ENCODE measurements around the gene JARID2.
"Not testable (repeated sequence)": the region's sequence is repeated elsewhere in the genome, so short reads cannot be mapped to it uniquely, and the experiment has no call there.

JARID2 gene

GRCh38 chr6:15265787-15266186 is 19.9 kb downstream of the JARID2 start:
- DNase-seq: no peak

DNA sequence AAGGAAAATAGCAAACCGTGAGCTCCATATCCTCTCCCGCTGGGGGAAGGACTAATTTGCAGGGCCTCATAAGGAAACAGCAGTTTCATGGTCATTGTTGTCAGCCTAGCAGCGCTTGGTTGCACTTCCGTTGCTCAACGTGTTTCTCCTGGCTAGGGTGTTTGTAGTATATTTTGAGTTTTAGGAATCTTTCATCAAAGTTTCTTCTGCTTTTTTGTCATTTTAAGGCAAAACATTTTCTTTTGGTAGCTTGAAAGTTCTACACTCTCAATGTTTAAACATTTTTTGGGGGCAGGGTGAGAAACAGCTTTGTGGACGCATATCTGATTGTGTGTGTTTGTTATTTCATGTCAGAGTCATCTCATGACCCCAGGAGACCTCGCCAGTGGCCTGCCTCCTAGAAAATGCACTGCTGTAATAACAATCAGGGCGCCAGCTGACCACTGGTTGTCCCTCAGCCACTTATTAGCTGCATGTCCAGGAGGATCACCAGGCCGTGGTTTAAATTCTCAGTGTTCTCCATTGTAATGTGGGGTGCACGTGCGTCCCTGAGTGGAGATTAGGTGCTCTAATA is 20.6 kb downstream of the JARID2 start:
- DNase-seq: no peak

DNA sequence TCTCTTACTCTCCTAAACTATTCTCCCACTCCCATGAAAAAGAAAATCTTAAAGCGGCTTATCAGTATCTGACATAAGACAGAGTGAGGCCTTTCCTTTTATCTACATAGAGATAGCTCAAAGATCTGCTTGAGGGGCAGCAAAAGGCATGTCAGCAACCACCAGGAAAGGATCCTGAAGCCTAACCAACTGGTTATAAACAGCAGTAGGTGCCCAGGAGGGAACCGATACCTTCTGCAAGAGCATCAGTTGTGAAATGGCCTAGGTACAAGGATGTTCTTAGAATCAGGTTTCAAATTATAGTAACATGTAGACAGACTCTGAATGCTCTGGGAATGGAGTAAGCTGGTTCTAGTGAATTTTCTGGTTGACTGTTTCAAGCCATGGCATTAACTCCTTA is 21.4 kb downstream of the JARID2 start:
- no peak for DNase-seq

DNA sequence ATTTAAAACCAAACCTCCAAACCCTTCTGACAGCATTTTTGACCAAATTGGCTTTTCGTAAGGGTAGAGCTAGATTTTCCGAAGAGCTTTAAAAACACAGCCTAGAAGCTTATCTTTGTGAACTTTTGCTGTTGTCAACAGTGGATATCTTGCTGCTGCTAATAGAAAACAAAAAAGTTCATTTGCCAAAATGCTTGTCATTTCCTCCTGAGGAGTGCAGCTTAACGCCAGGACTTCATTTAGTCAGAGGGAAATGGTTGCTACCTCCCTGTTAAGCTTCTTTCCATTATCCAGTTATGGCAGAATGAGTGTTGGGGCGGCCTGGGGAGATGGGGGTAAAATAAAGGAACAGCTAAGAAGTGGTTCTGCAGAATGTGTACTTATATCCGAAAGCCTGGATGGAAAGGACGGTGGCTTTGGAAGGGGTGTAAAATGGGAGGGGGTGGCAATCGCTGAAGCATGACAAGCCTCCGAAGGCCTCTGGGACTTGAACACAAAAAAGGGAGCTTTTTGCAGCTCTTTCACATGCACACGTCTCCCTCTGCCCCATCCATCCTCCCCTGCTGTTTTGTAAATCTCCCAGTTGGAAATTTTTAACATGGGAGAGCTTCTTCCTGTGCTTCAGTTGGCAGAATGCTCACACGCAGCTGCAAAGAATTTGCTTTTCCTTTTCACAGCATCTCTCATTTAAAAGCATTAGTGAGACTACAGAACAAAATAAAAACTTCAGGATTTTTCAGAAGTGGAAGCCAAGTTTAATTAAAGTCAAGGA is 22.5 kb downstream of the JARID2 start:
- DNase-seq: no peak

DNA sequence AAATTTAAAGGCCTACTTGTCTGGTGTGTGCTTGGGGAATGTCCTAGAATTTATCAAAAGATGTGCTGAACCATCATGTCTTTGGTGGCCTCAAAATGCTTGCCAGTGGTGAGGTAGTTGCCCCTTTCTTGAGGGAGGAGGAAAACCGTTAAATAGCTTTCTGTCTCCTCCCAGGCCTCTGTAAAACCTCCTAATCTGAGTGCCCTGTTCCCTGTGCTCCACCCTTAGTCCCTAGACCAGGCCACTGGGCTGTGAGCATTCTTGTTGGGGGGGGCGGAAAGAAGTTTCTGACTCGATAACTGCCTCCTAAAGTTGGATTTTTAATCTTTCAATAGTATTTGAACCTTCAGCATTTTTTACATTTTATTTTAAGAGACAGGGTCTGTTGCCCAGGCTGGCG is 23.1 kb downstream of the JARID2 start:
- DNase-seq: no peak

DNA sequence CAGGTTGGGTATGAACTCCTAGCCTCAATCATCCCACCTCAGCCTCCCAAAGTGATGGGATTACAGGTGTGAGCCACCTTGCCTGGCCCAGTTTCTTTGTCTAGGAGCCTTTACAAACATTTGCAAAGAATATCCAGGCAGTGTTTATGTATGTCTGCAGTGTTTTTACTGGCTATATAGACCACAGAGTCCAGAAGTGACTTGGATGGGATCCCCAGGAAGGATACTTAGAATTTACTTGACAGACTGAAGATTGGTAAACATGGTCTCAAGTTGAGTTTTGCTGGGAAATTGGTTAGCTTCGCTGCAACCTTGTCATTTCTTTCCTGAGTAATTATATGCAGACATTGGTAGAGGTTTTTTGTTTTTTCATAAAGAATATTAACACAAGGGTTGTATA is 23.8 kb downstream of the JARID2 start:
- no peak for DNase-seq

DNA sequence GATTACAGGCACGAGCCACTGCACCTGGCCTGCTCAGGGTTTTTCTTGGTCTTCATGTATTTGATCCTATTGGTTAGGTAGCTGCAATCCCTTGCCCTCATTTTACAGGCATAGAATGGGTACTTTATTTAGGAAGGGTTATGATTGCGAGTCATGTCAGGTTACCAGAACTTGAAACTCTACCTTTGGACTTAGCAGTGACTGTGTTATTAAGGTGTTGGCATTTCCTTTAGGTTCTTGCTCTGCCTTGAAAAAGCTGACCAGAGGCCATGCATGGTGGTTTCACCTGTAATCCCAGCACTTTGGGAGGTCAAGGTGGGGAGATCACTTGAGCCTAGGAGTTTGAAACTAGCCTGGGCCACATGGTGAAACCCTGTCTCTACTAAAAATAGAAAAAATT is 24.5 kb downstream of the JARID2 start:
- DNase-seq: no peak

GRCh38 chr6:15272562-15272961 is 26.7 kb downstream of the JARID2 start:
- DNase-seq: no peak

- no peak for DNase-seq
Measured at GRCh38 chr6:15274692-15275387, 29.0 kb downstream of the JARID2 start.

DNA sequence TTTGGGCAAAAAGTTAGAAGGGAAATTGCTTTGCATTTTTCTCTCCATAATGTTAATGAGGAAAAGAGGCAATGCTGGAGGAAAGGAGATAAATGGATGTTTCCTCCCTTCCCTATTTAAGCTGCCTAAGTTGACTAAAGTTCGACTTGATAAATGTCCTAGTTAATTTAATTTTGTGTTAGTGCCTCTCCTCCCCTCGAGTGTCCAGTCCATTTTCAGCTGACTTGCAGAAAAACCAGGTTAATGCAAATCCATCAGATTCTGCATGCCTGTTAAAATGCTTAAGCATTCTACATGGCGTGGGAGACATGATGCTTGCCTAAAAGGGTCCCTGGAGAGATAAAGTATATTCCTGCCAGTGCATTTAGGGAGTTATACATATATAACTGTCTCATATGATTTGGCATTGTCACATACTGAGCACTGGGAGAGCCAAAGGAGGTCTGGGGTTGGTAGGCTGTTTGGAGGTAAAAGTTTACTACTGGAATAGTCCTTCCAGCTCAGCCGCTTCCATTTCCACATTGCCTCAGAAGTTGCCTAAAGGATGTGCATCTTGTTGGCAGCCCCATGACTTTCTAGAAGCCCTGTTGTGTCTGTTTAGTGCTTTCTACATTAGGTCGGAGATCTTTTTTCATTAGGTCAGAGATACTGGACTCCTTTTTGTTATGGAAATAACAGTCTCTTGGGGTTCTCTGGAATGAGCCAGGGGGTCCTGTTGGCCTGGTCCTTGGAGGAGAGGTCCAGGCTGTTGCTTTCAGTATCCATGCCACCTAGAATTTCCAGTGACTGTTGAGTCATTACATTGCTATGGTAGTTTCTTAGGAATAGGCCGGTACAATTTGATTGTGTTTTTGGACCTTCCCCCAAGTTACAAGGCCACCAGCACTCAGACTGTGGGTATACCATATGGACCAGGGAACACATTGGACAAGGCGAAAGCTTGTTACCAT is 30.4 kb downstream of the JARID2 start:
- no peak for DNase-seq

DNA sequence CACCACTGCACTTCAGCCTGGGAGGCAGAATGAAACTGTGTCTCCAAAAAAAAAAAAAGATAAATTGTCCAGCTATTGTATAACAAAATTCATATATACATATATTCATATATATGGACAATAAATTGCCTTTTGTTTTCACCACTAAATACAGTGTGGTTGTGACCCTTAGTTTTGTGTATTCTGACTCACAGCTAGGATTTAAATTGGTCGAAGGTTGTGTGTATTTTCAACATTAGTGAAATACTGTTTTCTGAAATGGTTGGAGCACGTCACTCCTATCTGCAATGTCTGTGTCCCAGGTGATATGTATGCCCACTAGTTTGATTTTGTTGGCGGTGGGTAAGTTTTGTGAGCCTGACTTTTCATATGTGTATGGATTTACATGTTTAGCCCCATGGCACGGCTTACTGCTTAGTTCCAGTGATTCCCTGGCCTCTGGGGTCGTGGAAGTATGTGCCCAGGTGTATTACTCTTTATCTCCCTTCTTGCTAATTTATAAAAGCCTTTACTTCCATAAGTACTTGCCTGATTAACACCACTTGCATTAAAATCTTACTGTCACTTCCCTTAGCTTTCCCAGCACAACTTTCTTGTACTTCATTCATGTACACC is 33.3 kb downstream of the JARID2 start:
- DNase-seq: no peak

DNA sequence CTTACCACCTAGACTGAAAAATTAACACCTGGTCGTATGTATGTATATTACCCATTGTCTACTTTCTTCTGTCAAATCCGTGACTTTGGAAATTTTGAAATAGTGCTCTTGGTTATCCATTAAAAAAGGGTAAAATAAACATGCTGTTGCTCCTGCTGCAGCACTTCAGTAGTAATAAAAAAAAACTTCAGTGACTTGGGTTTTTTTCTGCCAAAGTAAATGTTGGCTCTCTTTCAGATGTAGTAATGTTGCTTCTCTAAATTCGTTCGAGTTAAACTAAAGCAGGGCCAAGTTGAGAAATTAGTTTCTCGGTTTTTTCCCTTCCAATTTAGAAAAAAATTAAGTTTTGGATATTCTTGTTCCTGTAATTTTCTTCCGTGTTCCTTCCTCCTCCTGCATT is 34.2 kb downstream of the JARID2 start:
- no peak for DNase-seq

DNA sequence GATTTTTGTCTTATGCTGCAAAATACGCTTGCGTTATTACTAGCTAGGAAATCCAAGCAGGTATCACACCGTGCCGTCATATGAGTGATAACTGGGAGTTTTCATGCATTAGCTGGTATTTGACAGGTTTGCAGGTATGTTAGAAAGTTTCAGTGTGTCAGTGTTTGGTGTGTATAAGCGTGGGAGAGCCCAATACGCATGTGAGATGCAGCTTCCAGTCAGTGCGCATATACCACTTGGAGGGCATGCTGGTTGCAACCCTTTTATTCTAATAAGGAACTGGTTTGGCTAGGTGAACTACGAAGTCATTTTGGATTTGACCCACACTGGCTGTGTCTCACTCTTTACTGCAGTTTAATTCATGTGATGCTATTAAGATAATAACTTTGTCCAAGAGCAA is 35.1 kb downstream of the JARID2 start:
- no peak for DNase-seq

- DNase-seq: no peak
Measured at GRCh38 chr6:15282334-15282733, 36.5 kb downstream of the JARID2 start.

DNA sequence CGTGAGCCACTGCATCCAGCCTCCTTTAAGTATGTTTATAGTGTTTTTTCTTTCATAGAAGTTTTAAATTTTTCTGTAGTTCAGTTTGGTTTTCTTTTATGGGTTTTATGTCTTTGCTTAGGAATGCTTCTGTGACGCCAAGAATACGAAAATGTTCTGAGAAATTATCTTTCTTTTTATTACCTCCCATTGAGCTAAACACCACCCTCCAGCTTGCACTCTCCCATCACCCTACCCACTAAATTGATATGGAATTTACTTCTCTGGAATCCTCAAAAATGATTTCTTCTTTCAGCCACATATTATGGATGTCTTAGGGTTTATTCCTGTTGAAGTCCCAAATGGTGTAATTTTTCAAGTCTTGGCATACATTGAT is 38.1 kb downstream of the JARID2 start:
- no peak for DNase-seq

DNA sequence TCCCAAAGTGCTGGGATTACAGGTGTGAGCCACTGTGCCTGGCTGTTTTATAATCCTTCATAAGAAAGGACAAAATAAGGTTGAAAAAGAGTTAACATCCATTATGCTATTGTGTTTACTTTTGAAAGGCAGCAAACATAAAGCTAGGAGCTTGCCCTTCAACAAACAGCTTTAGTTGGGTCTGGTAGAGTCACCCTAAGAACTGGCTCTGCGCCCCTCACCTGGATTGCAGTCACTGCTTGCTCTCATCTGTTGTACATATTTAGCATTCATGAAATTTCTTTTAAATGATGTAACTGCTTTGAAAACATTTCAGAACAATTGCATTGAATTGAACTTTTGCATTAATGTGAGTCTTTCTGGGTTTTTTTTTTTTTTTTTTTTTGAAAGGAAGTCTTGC is 38.9 kb downstream of the JARID2 start:
- no peak for DNase-seq

DNA sequence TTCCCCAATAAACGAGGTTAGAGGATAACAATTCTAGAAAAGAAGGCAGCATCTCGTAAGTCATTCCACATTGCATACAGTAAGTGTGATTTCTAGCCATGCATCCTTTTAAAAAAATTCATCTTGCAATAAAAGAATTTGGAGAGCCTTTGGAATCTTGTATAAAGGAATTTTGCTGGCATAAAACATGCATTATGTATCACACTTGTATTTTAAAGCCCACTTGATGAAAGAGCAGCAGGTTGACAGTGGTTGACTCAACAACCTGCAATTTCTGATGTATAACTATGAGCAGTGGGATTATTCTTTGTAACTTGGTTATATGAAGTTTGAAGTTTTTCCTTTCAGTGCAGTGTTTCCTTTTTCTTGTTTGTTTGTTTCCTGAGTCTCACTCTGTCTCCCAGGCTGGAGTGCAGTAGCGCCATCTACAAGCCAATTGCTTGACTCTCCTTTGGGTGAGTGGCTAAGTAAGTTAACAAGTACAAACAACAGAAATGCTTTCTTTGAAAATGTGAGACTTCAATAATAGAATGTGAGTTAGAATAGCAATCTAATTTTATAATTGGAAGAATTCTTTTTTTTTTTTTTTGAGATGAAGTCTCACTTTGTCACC is 39.9 kb downstream of the JARID2 start:
- DNase-seq: peak; percentile 33

DNA sequence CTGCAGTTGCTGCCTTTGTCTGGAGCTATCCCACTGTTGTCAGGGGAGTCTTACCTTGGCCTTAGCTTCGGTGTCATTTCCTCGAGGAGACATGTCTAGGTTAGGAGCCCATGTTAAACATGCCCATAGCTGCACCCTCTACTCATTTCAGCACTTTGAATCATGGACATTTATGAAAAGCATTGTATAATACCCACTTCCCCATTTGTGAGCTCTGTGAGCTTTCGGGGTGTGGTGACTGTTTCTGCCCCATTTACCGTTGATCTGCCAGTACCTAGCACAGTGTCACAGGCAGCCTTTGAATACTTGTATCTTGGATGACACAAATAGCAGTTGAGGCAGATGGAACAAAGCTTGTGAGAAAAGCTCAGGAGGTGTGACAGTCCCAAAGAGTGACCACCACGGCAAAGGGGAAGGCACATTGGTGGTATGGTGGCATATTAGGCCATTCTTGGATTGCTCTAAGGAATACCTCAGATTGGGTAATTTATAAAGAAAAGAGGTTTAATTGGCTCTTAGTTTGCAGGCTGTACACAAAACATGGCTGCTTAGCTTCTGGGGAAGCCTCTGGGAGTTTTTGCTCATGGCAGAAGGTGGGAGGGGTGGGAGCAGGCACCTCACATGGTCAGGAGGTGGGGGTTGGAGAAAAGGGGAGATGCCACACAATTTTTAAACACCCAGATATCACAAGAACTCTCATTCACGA is 42.0 kb downstream of the JARID2 start:
- no peak for DNase-seq

DNA sequence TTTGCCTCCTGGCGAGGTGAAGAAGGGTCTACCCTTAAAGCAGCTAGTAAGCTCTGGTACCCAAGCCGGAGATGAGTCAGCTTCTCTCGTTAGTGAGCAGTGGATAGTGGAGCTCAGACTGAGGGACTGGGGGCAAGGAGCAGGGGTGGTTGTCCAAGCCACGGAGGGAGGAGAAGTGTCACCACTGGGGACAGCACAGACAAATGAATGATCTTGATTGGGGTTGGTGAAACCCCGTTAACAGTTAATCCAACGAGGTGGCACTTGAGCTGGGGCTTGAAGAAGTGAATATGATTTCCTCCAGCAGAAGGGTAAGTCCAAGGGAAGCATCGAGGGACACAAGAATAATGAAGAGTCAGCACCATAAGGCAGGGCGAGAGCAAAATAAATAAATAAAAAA is 43.0 kb downstream of the JARID2 start:
- DNase-seq: no peak

- DNase-seq: not testable (repeated sequence)
Measured at GRCh38 chr6:15289456-15289855, 43.6 kb downstream of the JARID2 start.

- no peak for DNase-seq
Measured at GRCh38 chr6:15290067-15290680, 44.3 kb downstream of the JARID2 start.
